Measurements from ENCODE around the gene SLX9. TPM values are rescaled to one million over a fixed set of nuclear protein-coding genes. Genes with fewer than 3 reads are reported as not detected.

Gene SLX9
- total RNA-seq, 2 experiments from 2014 or later = 18.6 to 61.6 TPM

GRCh38 chr21:44949161-44949778 lies 9.4 kb downstream of the SLX9 start:
- BruUV-seq (replicated peaks) = no TSS peak
- peaks cover 11% of the 10 kb centered on the region; the same call in 1 of the 2 replicates for H3K79me2 ChIP-seq (ENCODE audit: insufficient read depth, low read depth, low read length)
- CTCF ChIA-PET (ENCODE audit: unreplicated experiment) = interaction anchor here (1.1 to 1.8 kb wide), 3 partner anchors 9 to 179 kb away, joined by 4 to 6 read pairs (median 4); no protein-coding TSS in a partner anchor

GRCh38 chr21:44949779-44950198 lies 10.0 kb downstream of the SLX9 start:
- Histone ChIP-seq H3K4me2 (ENCODE audit: low read length) (no peak overlapping the region), H3K27ac (ENCODE audit: low read depth, low read length, poor library complexity, severe bottlenecking) (no peak overlapping the region), H3K4me1 (ENCODE audit: insufficient read depth, low read length, poor library complexity, severe bottlenecking) (no peaks in the 10 kb centered on the region), H3K36me3 (ENCODE audit: insufficient read depth, low read length) (peaks cover 77% of the 10 kb centered on the region), H3K9me3 (ENCODE audit: low read length) (no peaks in the 10 kb centered on the region), H2AFZ (ENCODE audit: low read length) (no peak overlapping the region), H3K79me2 (ENCODE audit: insufficient read depth, low read depth, low read length) (peaks cover 11% of the 10 kb centered on the region; the same call in 1 of the 2 replicates), H3K9me2 (ENCODE audit: insufficient read depth, low read length) (no peaks in the 10 kb centered on the region), H4K20me1 (ENCODE audit: insufficient read depth, low read length) (no peaks in the 10 kb centered on the region), H3K4me3 (ENCODE audit: low read depth, low read length, poor library complexity, severe bottlenecking) (no peak overlapping the region)
- ChIA-PET CTCF (ENCODE audit: unreplicated experiment) (interaction anchor here (0.6 to 1.8 kb wide), 6 partner anchors 9 to 188 kb away, joined by 3 to 6 read pairs (median 4); no protein-coding TSS in a partner anchor), POLR2A (no interaction called here)
- TF ChIP-seq EZH2phosphoT487 (IDR thresholded peaks at IDR 0.05; ENCODE audit: borderline replicate concordance, low read depth, low read length) (no peak), CTCF (conservative IDR thresholded peaks at IDR 0.05; ENCODE audit: low read length) (peak; percentile 82)
- intact Hi-C loops (cut with micrococcal nuclease; ENCODE audit: unreplicated experiment) = loop anchor here (1.0 to 2.0 kb wide), 2 partner anchors 179 to 188 kb away; no protein-coding TSS in a partner anchor
- peak; percentile 63 for DNase-seq (ENCODE audit: low spot score)
- no TSS peak for BruUV-seq (replicated peaks)

More at GRCh38 chr21:44949161-44949778, 9.4 kb downstream of the SLX9 start:
- Histone ChIP-seq H3K4me1 (ENCODE audit: insufficient read depth, low read length, poor library complexity, severe bottlenecking) (no peaks in the 10 kb centered on the region), H3K4me3 (ENCODE audit: low read depth, low read length, poor library complexity, severe bottlenecking) (no peak overlapping the region), H3K27ac (ENCODE audit: low read depth, low read length, poor library complexity, severe bottlenecking) (no peak overlapping the region), H2AFZ (ENCODE audit: low read length) (no peak overlapping the region), H3K9me3 (ENCODE audit: low read length) (no peaks in the 10 kb centered on the region), H3K4me2 (ENCODE audit: low read length) (no peak overlapping the region), H3K36me3 (ENCODE audit: insufficient read depth, low read length) (peaks cover 77% of the 10 kb centered on the region), H3K9me2 (ENCODE audit: insufficient read depth, low read length) (no peaks in the 10 kb centered on the region), H4K20me1 (ENCODE audit: insufficient read depth, low read length) (no peaks in the 10 kb centered on the region)
- DNase-seq (ENCODE audit: low spot score) = no peak
- POLR2A ChIA-PET = no interaction called here
- intact Hi-C loops (cut with micrococcal nuclease; ENCODE audit: unreplicated experiment) = loop anchor here (1.0 to 2.0 kb wide), 2 partner anchors 180 to 188 kb away; no protein-coding TSS in a partner anchor
- TF ChIP-seq CTCF (conservative IDR thresholded peaks at IDR 0.05; ENCODE audit: low read length) (no peak), EZH2phosphoT487 (IDR thresholded peaks at IDR 0.05; ENCODE audit: borderline replicate concordance, low read depth, low read length) (no peak)

- TF ChIP-seq CTCF (conservative IDR thresholded peaks at IDR 0.05; ENCODE audit: low read length) = no peak
- TF ChIP-seq EZH2phosphoT487 (IDR thresholded peaks at IDR 0.05; ENCODE audit: borderline replicate concordance, low read depth, low read length) = no peak
- POLR2A ChIA-PET = no interaction called here
- intact Hi-C loops (cut with micrococcal nuclease; ENCODE audit: unreplicated experiment) = no loop called here
- Histone ChIP-seq H3K4me2 (ENCODE audit: low read length) (no peak overlapping the region), H3K4me1 (ENCODE audit: insufficient read depth, low read length, poor library complexity, severe bottlenecking) (no peaks in the 10 kb centered on the region), H4K20me1 (ENCODE audit: insufficient read depth, low read length) (no peaks in the 10 kb centered on the region), H3K4me3 (ENCODE audit: low read depth, low read length, poor library complexity, severe bottlenecking) (no peak overlapping the region), H2AFZ (ENCODE audit: low read length) (no peak overlapping the region), H3K9me3 (ENCODE audit: low read length) (no peaks in the 10 kb centered on the region), H3K27ac (ENCODE audit: low read depth, low read length, poor library complexity, severe bottlenecking) (no peak overlapping the region), H3K9me2 (ENCODE audit: insufficient read depth, low read length) (no peaks in the 10 kb centered on the region), H3K36me3 (ENCODE audit: insufficient read depth, low read length) (peaks cover 74% of the 10 kb centered on the region), H3K79me2 (ENCODE audit: insufficient read depth, low read depth, low read length) (peaks cover 11% of the 10 kb centered on the region; the same call in 1 of the 2 replicates)
- no TSS peak for BruUV-seq (replicated peaks)
- CTCF ChIA-PET (ENCODE audit: unreplicated experiment) = interaction anchor here (0.6 to 1.8 kb wide), 6 partner anchors 10 to 187 kb away, joined by 3 to 6 read pairs (median 4); no protein-coding TSS in a partner anchor
- no peak for DNase-seq (ENCODE audit: low spot score)
Observed at GRCh38 chr21:44950351-44950750, 10.5 kb downstream of the SLX9 start.
